HEK293 (cell line): Measurements from ENCODE around the gene ZNF554.
A peak's percentile ranks its signal among the peaks of the same experiment; 100 is the strongest.

Source experiments
- CTCF ChIA-PET: fragments of 350-600 bp; formaldehyde crosslinking; extraction: SDS; loops from one replicate; lab custom pipeline; 2021; ENCODE audit warnings: antibody characterized with exemption; lab: Yijun Ruan, JAX
- POLR2A ChIA-PET: fragments of 300-600 bp; formaldehyde crosslinking; extraction: SDS; loops from one replicate; lab custom pipeline; 2020; ENCODE audit warnings: antibody characterized with exemption, inconsistent platforms; lab: Yijun Ruan, JAX
- H3K27ac ChIP-seq: fragments of 200-500 bp; sonication (Bioruptor generic); 2 replicates; pipeline ENCODE4 v1.5.1; 2014; ENCODE audit warnings: low read depth, low read length, control low read depth, inconsistent platforms; ENCODE audit errors: extremely low read depth
- H3K36me3 ChIP-seq, 2 experiments: fragments of 200-500 bp in 1 of 2; sonication (Bioruptor generic) in 1 of 2; 1 replicate in 1 of 2; 2 replicates in 1 of 2; pipeline ENCODE4 v1.5.1; 2014 to 2017; ENCODE audit warnings: inconsistent platforms in 2 of 2, low read length in 2 of 2; ENCODE audit not compliant: control insufficient read depth in 2 of 2, insufficient read depth in 1 of 2
- H3K4me1 ChIP-seq: fragments of 200-500 bp; sonication (Bioruptor generic); 2 replicates; pipeline ENCODE4 v1.5.1; 2014; ENCODE audit warnings: mild to moderate bottlenecking, low read length, inconsistent platforms; ENCODE audit not compliant: control insufficient read depth, insufficient read depth
- H3K4me3 ChIP-seq: 2 replicates; pipeline ENCODE4 v1.5.1; 2011; ENCODE audit warnings: low read depth, mild to moderate bottlenecking, control low read depth, low read length, moderate library complexity
- H3K9me3 ChIP-seq: fragments of 200-500 bp; sonication (Bioruptor generic); 2 replicates; pipeline ENCODE4 v1.5.1; 2014; ENCODE audit warnings: low read depth, low read length, inconsistent platforms; ENCODE audit not compliant: control insufficient read depth, insufficient read depth
- ATF2 ChIP-seq: fragments of 450-650 bp; formaldehyde crosslinking; IDR thresholded peaks from 2 replicates; pipeline ENCODE4 v1.5.1; 2016; ENCODE audit warnings: missing biosample characterization, missing genetic modification characterization, low read depth
- GFI1B ChIP-seq: fragments of 450-650 bp; formaldehyde crosslinking; IDR thresholded peaks from 2 replicates; pipeline ENCODE4 v1.5.1; 2016; ENCODE audit warnings: missing biosample characterization, missing genetic modification characterization
- GLI2 ChIP-seq: fragments of 450-650 bp; formaldehyde crosslinking; IDR thresholded peaks from 2 replicates; pipeline ENCODE4; 2017; ENCODE audit warnings: missing biosample characterization, missing genetic modification characterization, low read depth, borderline replicate concordance
- HOXD13 ChIP-seq: sonication (generic); formaldehyde crosslinking; IDR thresholded peaks from 2 replicates; pipeline ENCODE4 v1.8.0; 2022; ENCODE audit warnings: missing genetic modification reagents, borderline replicate concordance
- INSM2 ChIP-seq: fragments of 450-650 bp; formaldehyde crosslinking; IDR thresholded peaks from 2 replicates; pipeline ENCODE4 v1.5.1; 2016; ENCODE audit warnings: missing biosample characterization, missing genetic modification characterization
- KLF1 ChIP-seq: fragments of 450-650 bp; formaldehyde crosslinking; IDR thresholded peaks from 2 replicates; pipeline ENCODE4 v1.5.1; 2016; ENCODE audit warnings: missing biosample characterization, missing genetic modification characterization
- KLF16 ChIP-seq: fragments of 450-650 bp; formaldehyde crosslinking; IDR thresholded peaks from 2 replicates; pipeline ENCODE4 v1.5.1; 2017; ENCODE audit warnings: missing biosample characterization, missing genetic modification characterization
- MYNN ChIP-seq: fragments of 450-650 bp; formaldehyde crosslinking; IDR thresholded peaks from 2 replicates; pipeline ENCODE4 v1.5.1; 2016; ENCODE audit warnings: missing biosample characterization, missing genetic modification characterization, borderline replicate concordance
- OSR2 ChIP-seq: fragments of 450-650 bp; formaldehyde crosslinking; IDR thresholded peaks from 2 replicates; pipeline ENCODE4 v1.5.1; 2016; ENCODE audit warnings: missing biosample characterization, missing genetic modification characterization
- RBAK ChIP-seq: fragments of 450-650 bp; formaldehyde crosslinking; IDR thresholded peaks from 2 replicates; pipeline ENCODE4 v1.5.1; 2016; ENCODE audit warnings: missing biosample characterization, missing genetic modification characterization
- SALL2 ChIP-seq: fragments of 450-650 bp; formaldehyde crosslinking; IDR thresholded peaks from 2 replicates; pipeline ENCODE4 v1.5.0; 2017; ENCODE audit warnings: missing biosample characterization, mild to moderate bottlenecking, missing genetic modification characterization, borderline replicate concordance
- SETDB1 ChIP-seq: IDR thresholded peaks from one replicate; pipeline ENCODE4 v1.6.1; 2017; ENCODE audit warnings: mild to moderate bottlenecking, low read length, moderate library complexity, mixed read lengths; ENCODE audit not compliant: insufficient read length
- ZBTB26 ChIP-seq: fragments of 450-650 bp; formaldehyde crosslinking; optimal IDR thresholded peaks from 2 replicates; pipeline ENCODE3; 2016; ENCODE audit warnings: missing biosample characterization, mild to moderate bottlenecking, missing genetic modification characterization
- ZNF155 ChIP-seq: fragments of 450-650 bp; formaldehyde crosslinking; IDR thresholded peaks from 2 replicates; pipeline ENCODE4 v1.5.1; 2016; ENCODE audit warnings: missing biosample characterization, missing genetic modification characterization
- ZNF169 ChIP-seq: fragments of 450-650 bp; formaldehyde crosslinking; IDR thresholded peaks from 2 replicates; pipeline ENCODE4 v1.5.1; 2016; ENCODE audit warnings: missing biosample characterization, missing genetic modification characterization
- ZNF18 ChIP-seq: fragments of 450-650 bp; formaldehyde crosslinking; IDR thresholded peaks from 2 replicates; pipeline ENCODE4 v1.5.1; 2016; ENCODE audit warnings: missing biosample characterization, missing genetic modification characterization
- ZNF2 ChIP-seq: fragments of 450-650 bp; formaldehyde crosslinking; IDR thresholded peaks from 2 replicates; pipeline ENCODE4 v1.5.1; 2016; ENCODE audit warnings: missing biosample characterization, missing genetic modification characterization
- ZNF24 ChIP-seq: fragments of 450-650 bp; formaldehyde crosslinking; IDR thresholded peaks from 2 replicates; pipeline ENCODE4 v1.5.1; 2016; ENCODE audit warnings: missing biosample characterization, missing genetic modification characterization
- ZNF266 ChIP-seq: fragments of 450-650 bp; formaldehyde crosslinking; IDR thresholded peaks from 2 replicates; pipeline ENCODE4 v1.5.1; 2016; ENCODE audit warnings: missing biosample characterization, missing genetic modification characterization, low read depth
- ZNF274 ChIP-seq, 2 experiments: fragments of 200-500 bp in 1 of 2; fragments of 450-650 bp in 1 of 2; sonication (Bioruptor generic) in 1 of 2; formaldehyde crosslinking in 1 of 2; IDR thresholded peaks; 2 replicates each; pipeline versions ENCODE4 v1.5.1 to v1.6.1; 2014 to 2016; ENCODE audit warnings: borderline replicate concordance in 1 of 2, inconsistent platforms in 1 of 2, low read length in 1 of 2, missing biosample characterization in 1 of 2, missing genetic modification characterization in 1 of 2
- ZNF366 ChIP-seq: fragments of 450-650 bp; formaldehyde crosslinking; conservative IDR thresholded peaks from 2 replicates; pipeline ENCODE4 v1.5.1; 2016; ENCODE audit warnings: missing biosample characterization, missing genetic modification characterization
- ZNF391 ChIP-seq: fragments of 450-650 bp; formaldehyde crosslinking; IDR thresholded peaks from 2 replicates; pipeline ENCODE4 v1.5.1; 2016; ENCODE audit warnings: low read depth, missing biosample characterization, missing genetic modification characterization, borderline replicate concordance
- ZNF404 ChIP-seq: fragments of 450-650 bp; formaldehyde crosslinking; IDR thresholded peaks from 2 replicates; pipeline ENCODE4 v1.5.1; 2017; ENCODE audit warnings: missing biosample characterization, missing genetic modification characterization
- ZNF510 ChIP-seq: fragments of 450-650 bp; formaldehyde crosslinking; IDR thresholded peaks from 2 replicates; pipeline ENCODE4 v1.5.1; 2018; ENCODE audit warnings: mild to moderate bottlenecking, missing genetic modification characterization, missing biosample characterization; ENCODE audit not compliant: insufficient replicate concordance
- ZNF521 ChIP-seq: fragments of 450-650 bp; formaldehyde crosslinking; IDR thresholded peaks from 2 replicates; pipeline ENCODE4 v1.5.1; 2017; ENCODE audit warnings: missing biosample characterization, mild to moderate bottlenecking, missing genetic modification characterization
- ZNF549 ChIP-seq: fragments of 450-650 bp; IDR thresholded peaks from 2 replicates; pipeline ENCODE4 v1.5.1; 2018; ENCODE audit warnings: missing biosample characterization, missing genetic modification characterization, mild to moderate bottlenecking, inconsistent platforms, moderate library complexity
- ZNF555 ChIP-seq: fragments of 450-650 bp; formaldehyde crosslinking; conservative IDR thresholded peaks from 2 replicates; pipeline ENCODE4 v1.5.1; 2017; ENCODE audit warnings: missing biosample characterization, mild to moderate bottlenecking, missing genetic modification characterization, inconsistent platforms
- ZNF580 ChIP-seq: fragments of 450-650 bp; formaldehyde crosslinking; IDR thresholded peaks from 2 replicates; pipeline ENCODE4 v1.5.1; 2016; ENCODE audit warnings: missing biosample characterization, missing genetic modification characterization
- ZNF624 ChIP-seq: fragments of 450-650 bp; formaldehyde crosslinking; IDR thresholded peaks from 2 replicates; pipeline ENCODE4 v1.5.1; 2017; ENCODE audit warnings: missing biosample characterization, missing genetic modification characterization

Gene ZNF554

GRCh38 chr19:2853015-2853606 lies 33.4 kb downstream of the ZNF554 start:
- Histone ChIP-seq H3K36me3 (peaks cover 5 to 50% of the 10 kb centered on the region in 2 experiments; a peak in 2 of 3 replicates), H3K4me1 (no peaks in the 10 kb centered on the region), H3K27ac (no peak overlapping the region), H3K4me3 (no peak overlapping the region), H3K9me3 (no peaks in the 10 kb centered on the region)
- TF ChIP-seq ZNF169 (tag by site-specific recombination) (no peak), INSM2 (no peak), OSR2 (tag by site-specific recombination) (no peak), SETDB1 (peak; percentile 99), ZNF266 (tag by site-specific recombination) (no peak), ATF2 (tag by site-specific recombination) (no peak), ZNF555 (tag by site-specific recombination) (no peak), ZNF521 (tag by site-specific recombination) (no peak), HOXD13 (CRISPR knock-in tag) (no peak), KLF1 (no peak), ZNF366 (no peak), ZNF549 (tag by site-specific recombination) (no peak), ZNF624 (tag by site-specific recombination) (no peak), ZNF274 (IDR thresholded peaks at IDR 0.05; ENCODE audit: low read length) (no peak), ZNF274 (tag by site-specific recombination; IDR thresholded peaks at IDR 0.05; ENCODE audit: borderline replicate concordance) (peak; percentile 65; the same call in 1 of the 2 replicates), ZNF24 (no peak)
- POLR2A ChIA-PET, result no interaction called here
- CTCF ChIA-PET, result no interaction called here

GRCh38 chr19:2854849-2855248 lies 35.2 kb downstream of the ZNF554 start:
- H3K36me3 ChIP-seq, result peaks cover 5 to 47% of the 10 kb centered on the region in 2 experiments; a peak in 2 of 3 replicates
- H3K4me3 ChIP-seq, result no peak overlapping the region
- ChIA-PET POLR2A (interaction anchor here (1.0 kb wide), 1 partner anchor 14 kb away, joined by 3 read pairs; the partner anchor contains the start of gene ZNF555), CTCF (no interaction called here)
- no peaks in the 10 kb centered on the region for H3K4me1 ChIP-seq
- no peak for TF ChIP-seq RBAK (tag by site-specific recombination)
- TF ChIP-seq ZNF404 (tag by site-specific recombination), result no peak
- no peak for TF ChIP-seq MYNN (tag by site-specific recombination)
- TF ChIP-seq GLI2 (tag by site-specific recombination), result no peak
- no peak for TF ChIP-seq ZNF2 (tag by site-specific recombination)
- TF ChIP-seq ZNF24, result no peak
- no peak for TF ChIP-seq ZNF510
- TF ChIP-seq ZBTB26, result no peak
- no peak for TF ChIP-seq KLF16 (tag by site-specific recombination)
- TF ChIP-seq ZNF155 (tag by site-specific recombination), result no peak
- no peak for TF ChIP-seq ZNF391 (tag by site-specific recombination)
- TF ChIP-seq ZNF580 (tag by site-specific recombination), result no peak
- TF ChIP-seq GFI1B (tag by site-specific recombination), result no peak
- no peak for TF ChIP-seq ZNF18 (tag by site-specific recombination)
- TF ChIP-seq SALL2, result no peak
- TF ChIP-seq, all 188 proteins: peak for 0
- Histone ChIP-seq H3K27ac (no peak overlapping the region), H3K9me3 (no peaks in the 10 kb centered on the region)
